DOHH2 (cell line): ENCODE measurements around the gene WIPF2.

Experiments
- CTCF ChIP-seq: fragments of 200-600 bp; sonication (generic); IDR thresholded peaks from one replicate; pipeline ENCODE4 v1.5.1; 2014; ENCODE audit warnings: antibody characterized with exemption, mild to moderate bottlenecking, low read depth, low read length; ENCODE audit not compliant: poor library complexity, severe bottlenecking
- EZH2phosphoT487 ChIP-seq: fragments of 200-600 bp; sonication (generic); IDR thresholded peaks from 2 replicates; pipeline ENCODE4 v1.6.1; 2017; ENCODE audit warnings: borderline replicate concordance, mild to moderate bottlenecking, antibody characterized with exemption, low read length, moderate library complexity, mixed read lengths

GRCh38 chr17:40241252-40241834 is 22.2 kb downstream of the WIPF2 start:
- TF ChIP-seq CTCF: no peak
- TF ChIP-seq EZH2phosphoT487: no peak
